ENCODE data around the gene ATP1A1. TPM values are rescaled to one million over a fixed set of nuclear protein-coding genes. Genes with fewer than 3 reads are reported as not detected.

The ATP1A1 gene
- total and polyA plus RNA-seq, 2 donors (not counting 1 experiment from before 2014, with no cell fraction given) = 58.9 to 107 TPM

DNA sequence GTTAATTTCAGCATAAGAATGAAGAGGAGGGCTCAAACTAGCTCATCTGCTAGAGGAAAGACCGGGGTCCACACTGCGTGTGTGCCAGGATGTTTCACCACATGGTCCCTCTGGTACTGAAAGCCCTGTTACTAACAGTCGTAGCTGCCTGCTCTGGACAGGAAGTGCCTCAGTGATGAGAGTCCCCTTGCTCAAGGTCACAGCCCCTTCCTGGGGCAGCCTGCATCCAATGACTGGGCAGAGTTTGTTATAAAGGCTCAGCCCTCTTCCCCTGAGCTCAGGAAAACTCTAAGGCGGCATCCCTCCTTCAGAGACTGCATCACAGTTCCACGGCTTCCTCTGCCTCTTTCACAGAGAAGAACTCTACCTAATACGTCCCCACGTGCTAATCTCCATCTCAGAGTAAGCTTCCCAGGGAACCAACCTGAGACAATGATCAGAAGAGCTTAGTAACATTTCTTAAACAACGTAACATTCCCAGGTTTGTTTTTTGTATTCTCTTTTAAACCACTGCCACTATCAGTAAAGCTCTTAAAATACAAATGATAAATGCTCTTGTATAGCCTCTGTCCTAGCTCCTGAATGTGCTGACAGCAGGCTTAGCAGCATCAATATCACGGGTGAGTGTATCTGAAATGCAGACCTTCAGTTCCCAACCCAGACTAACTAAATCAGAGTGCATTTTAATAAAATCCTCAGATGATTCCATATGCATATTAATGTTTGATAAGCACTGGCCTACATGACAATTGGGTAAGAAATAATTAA is 38.0 kb upstream of the ATP1A1 start:
- Mint-ChIP-seq H3K9me3 (ENCODE audit: insufficient read depth) (no peaks in the 10 kb centered on the region), H3K27ac (no peak overlapping the region), H3K4me1 (peaks cover 7% of the 10 kb centered on the region), H3K4me3 (no peak overlapping the region), H3K27me3 (peaks cover 29% of the 10 kb centered on the region)
- no peaks in the 10 kb centered on the region for H3K36me3 ChIP-seq (replicated peaks in 1 of 2; ENCODE audit: control extremely low read depth in 1 of 2, control insufficient read depth in 1 of 2, extremely low read depth in 1 of 2, insufficient read depth in 2 of 2, low read length in 1 of 2)
- no peak overlapping the region for H3K4me3 ChIP-seq (ENCODE audit: control extremely low read depth in 1 of 5, extremely low read depth in 1 of 5, insufficient read depth in 1 of 5, low read depth in 2 of 5, low read length in 4 of 5)
- H3K27ac ChIP-seq (ENCODE audit: low read length in 2 of 2) = no peak overlapping the region
- H3K9ac ChIP-seq (ENCODE audit: low read length) = no peak overlapping the region
- WGBS (ENCODE audit: insufficient coverage) = 88% methylated on average over 8 of the region's 9 CpGs
- intact Hi-C loops (cut with micrococcal nuclease) = no loop called here
- no peaks in the 10 kb centered on the region for H4K20me1 ChIP-seq (ENCODE audit: control insufficient read depth, insufficient read depth, low read length, poor library complexity, severe bottlenecking)
- no peak overlapping the region for H3K4me2 ChIP-seq (replicated peaks; ENCODE audit: low read depth, low read length, poor library complexity, severe bottlenecking)
- peaks cover 0 to 12% (median 5%) of the 10 kb centered on the region in 4 experiments for H3K27me3 ChIP-seq (replicated peaks in 1 of 4; ENCODE audit: control extremely low read depth in 1 of 4, control insufficient read depth in 3 of 4, insufficient read depth in 4 of 4, low read length in 3 of 4)
- ATAC-seq (ENCODE audit: low read depth) = no peak
- ChIA-PET POLR2A (no interaction called here), CTCF (no interaction called here)
- TF ChIP-seq EZH2 (IDR thresholded peaks at IDR 0.05; ENCODE audit: borderline replicate concordance, insufficient read depth, low read depth, low read length, poor library complexity, severe bottlenecking) = no peak
- TF ChIP-seq, protein P1, sequence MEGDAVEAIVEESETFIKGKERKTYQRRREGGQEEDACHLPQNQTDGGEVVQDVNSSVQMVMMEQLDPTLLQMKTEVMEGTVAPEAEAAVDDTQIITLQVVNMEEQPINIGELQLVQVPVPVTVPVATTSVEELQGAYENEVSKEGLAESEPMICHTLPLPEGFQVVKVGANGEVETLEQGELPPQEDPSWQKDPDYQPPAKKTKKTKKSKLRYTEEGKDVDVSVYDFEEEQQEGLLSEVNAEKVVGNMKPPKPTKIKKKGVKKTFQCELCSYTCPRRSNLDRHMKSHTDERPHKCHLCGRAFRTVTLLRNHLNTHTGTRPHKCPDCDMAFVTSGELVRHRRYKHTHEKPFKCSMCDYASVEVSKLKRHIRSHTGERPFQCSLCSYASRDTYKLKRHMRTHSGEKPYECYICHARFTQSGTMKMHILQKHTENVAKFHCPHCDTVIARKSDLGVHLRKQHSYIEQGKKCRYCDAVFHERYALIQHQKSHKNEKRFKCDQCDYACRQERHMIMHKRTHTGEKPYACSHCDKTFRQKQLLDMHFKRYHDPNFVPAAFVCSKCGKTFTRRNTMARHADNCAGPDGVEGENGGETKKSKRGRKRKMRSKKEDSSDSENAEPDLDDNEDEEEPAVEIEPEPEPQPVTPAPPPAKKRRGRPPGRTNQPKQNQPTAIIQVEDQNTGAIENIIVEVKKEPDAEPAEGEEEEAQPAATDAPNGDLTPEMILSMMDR (IDR thresholded peaks at IDR 0.05) = no peak
- peaks cover 7% of the 10 kb centered on the region in 2 donors for H3K4me1 ChIP-seq (ENCODE audit: control insufficient read depth in 2 of 2, insufficient read depth in 2 of 2, low read length in 2 of 2)
- H3K79me2 ChIP-seq (ENCODE audit: control insufficient read depth, insufficient read depth, low read length) = no peaks in the 10 kb centered on the region
- no peaks in the 10 kb centered on the region for H3K9me3 ChIP-seq (ENCODE audit: control extremely low read depth in 1 of 3, control insufficient read depth in 2 of 3, insufficient read depth in 1 of 3, low read length in 2 of 3)
- no peak for DNase-seq
- H2AFZ ChIP-seq (ENCODE audit: insufficient read depth, low read depth, low read length, poor library complexity, severe bottlenecking) = no peak overlapping the region

DNA sequence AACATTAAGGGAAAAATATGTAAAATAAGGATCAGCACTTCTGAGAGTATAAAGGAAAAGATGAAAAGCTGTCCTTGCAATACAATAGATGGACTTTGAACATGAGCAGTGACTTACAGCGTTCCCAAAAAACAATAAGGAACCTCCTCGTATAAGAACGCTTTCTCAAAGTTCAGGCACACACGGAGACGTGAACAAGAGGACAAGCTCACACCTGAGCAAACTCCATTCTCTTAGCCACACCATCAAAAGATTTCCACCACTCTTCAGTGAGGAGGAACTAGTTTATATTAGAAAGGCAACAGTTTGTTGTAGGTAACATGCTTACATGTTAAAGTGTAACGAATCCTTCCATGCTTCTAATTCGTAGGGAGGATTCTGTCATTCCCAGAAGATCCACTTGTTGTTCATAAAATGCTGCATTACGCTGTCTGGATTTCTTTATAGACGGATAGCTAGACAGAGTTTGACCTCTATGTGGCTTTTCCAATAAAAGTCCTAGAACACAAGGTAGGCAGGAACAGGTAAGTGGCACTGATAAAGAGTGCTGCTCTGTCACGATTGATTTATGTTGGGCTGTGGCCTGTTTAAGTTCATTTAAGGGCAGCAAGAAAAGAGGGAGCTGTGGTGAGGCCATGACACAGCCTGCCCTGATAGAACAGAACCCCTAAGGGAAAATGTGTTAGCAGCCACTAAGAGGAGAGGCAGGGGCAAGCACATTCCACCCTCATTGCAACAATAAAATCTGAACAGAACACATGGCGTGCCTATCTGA is 37.0 kb upstream of the ATP1A1 start:
- peaks cover 0 to 12% (median 6%) of the 10 kb centered on the region in 4 experiments for H3K27me3 ChIP-seq (replicated peaks in 1 of 4; ENCODE audit: control extremely low read depth in 1 of 4, control insufficient read depth in 3 of 4, insufficient read depth in 4 of 4, low read length in 3 of 4)
- DNase-seq = no peak
- no peak overlapping the region for H3K4me3 Mint-ChIP-seq
- WGBS (ENCODE audit: insufficient coverage) = 88% methylated on average over 6 of the region's 11 CpGs
- ATAC-seq (ENCODE audit: low read depth) = no peak
- H2AFZ ChIP-seq (ENCODE audit: insufficient read depth, low read depth, low read length, poor library complexity, severe bottlenecking) = no peak overlapping the region
- peaks cover 39% of the 10 kb centered on the region for H3K27me3 Mint-ChIP-seq
- H3K9me3 Mint-ChIP-seq (ENCODE audit: insufficient read depth) = no peaks in the 10 kb centered on the region
- intact Hi-C loops (cut with micrococcal nuclease) = no loop called here
- no peaks in the 10 kb centered on the region for H3K9me3 ChIP-seq (ENCODE audit: control extremely low read depth in 1 of 3, control insufficient read depth in 2 of 3, insufficient read depth in 1 of 3, low read length in 2 of 3)
- H3K4me2 ChIP-seq (replicated peaks; ENCODE audit: low read depth, low read length, poor library complexity, severe bottlenecking) = no peak overlapping the region
- peaks cover 0 to 3% of the 10 kb centered on the region in 2 donors for H3K4me1 ChIP-seq (ENCODE audit: control insufficient read depth in 2 of 2, insufficient read depth in 2 of 2, low read length in 2 of 2)
- TF ChIP-seq EZH2 (IDR thresholded peaks at IDR 0.05; ENCODE audit: borderline replicate concordance, insufficient read depth, low read depth, low read length, poor library complexity, severe bottlenecking) = no peak
- TF ChIP-seq, protein P1 (IDR thresholded peaks at IDR 0.05) = no peak
- H3K9ac ChIP-seq (ENCODE audit: low read length) = no peak overlapping the region
- no peaks in the 10 kb centered on the region for H4K20me1 ChIP-seq (ENCODE audit: control insufficient read depth, insufficient read depth, low read length, poor library complexity, severe bottlenecking)
- CTCF ChIA-PET = no interaction called here
- POLR2A ChIA-PET = no interaction called here
- no peak overlapping the region for H3K4me3 ChIP-seq (ENCODE audit: control extremely low read depth in 1 of 5, extremely low read depth in 1 of 5, insufficient read depth in 1 of 5, low read depth in 2 of 5, low read length in 4 of 5)
- H3K27ac Mint-ChIP-seq = no peak overlapping the region
- H3K4me1 Mint-ChIP-seq = peaks cover 4% of the 10 kb centered on the region
- H3K79me2 ChIP-seq (ENCODE audit: control insufficient read depth, insufficient read depth, low read length) = no peaks in the 10 kb centered on the region
- no peak overlapping the region for H3K27ac ChIP-seq (ENCODE audit: low read length in 2 of 2)
- H3K36me3 ChIP-seq (replicated peaks in 1 of 2; ENCODE audit: control extremely low read depth in 1 of 2, control insufficient read depth in 1 of 2, extremely low read depth in 1 of 2, insufficient read depth in 2 of 2, low read length in 1 of 2) = no peaks in the 10 kb centered on the region
